Stimulated activated CD8-positive, alpha-beta memory T cell treated with anti-CD3 and anti-CD28 coated beads, Interleukin-15, amount 100 ng/mL, for 48 hours (primary cell): ENCODE data around the gene KIAA1549.
"Not testable (repeated sequence)": the region's sequence is repeated elsewhere in the genome, so short reads cannot be mapped to it uniquely, and the experiment has no call there.

Experiments used
- DNase-seq, 2 donors: peaks; one replicate each; pipeline ENCODE4 v3.0.0-alpha.2; 2020; ENCODE audit warnings: low read depth in 2 of 2

The KIAA1549 gene

GRCh38 chr7:138944592-138944991, 36.6 kb downstream of the KIAA1549 start:
- no peak for DNase-seq

- no peak for DNase-seq
These were observed 38.1 kb downstream of the KIAA1549 start for GRCh38 chr7:138943061-138943460.

GRCh38 chr7:138941545-138941944, 39.6 kb downstream of the KIAA1549 start:
- DNase-seq, result no peak

- not testable (repeated sequence) for DNase-seq
These were observed 40.6 kb downstream of the KIAA1549 start for GRCh38 chr7:138940602-138941001.

- DNase-seq, result no peak
These were observed 43.7 kb downstream of the KIAA1549 start for GRCh38 chr7:138937484-138937883.

GRCh38 chr7:138935465-138936011, 45.7 kb downstream of the KIAA1549 start:
- no peak for DNase-seq

- no peak for DNase-seq
These were observed 46.3 kb downstream of the KIAA1549 start for GRCh38 chr7:138934861-138935260.

- no peak for DNase-seq
These were observed 46.8 kb downstream of the KIAA1549 start for GRCh38 chr7:138934367-138934766.

- no peak for DNase-seq
These were observed 48.3 kb downstream of the KIAA1549 start for GRCh38 chr7:138932870-138933269.

GRCh38 chr7:138932427-138932826, 48.8 kb downstream of the KIAA1549 start:
- no peak for DNase-seq

GRCh38 chr7:138929969-138930368, 51.2 kb downstream of the KIAA1549 start:
- DNase-seq, result no peak

- no peak for DNase-seq
These were observed 55.0 kb downstream of the KIAA1549 start for GRCh38 chr7:138926241-138926612.

GRCh38 chr7:138924501-138925225, 56.5 kb downstream of the KIAA1549 start:
- no peak for DNase-seq

- no peak for DNase-seq
These were observed 59.9 kb downstream of the KIAA1549 start for GRCh38 chr7:138921277-138921676.

- no peak for DNase-seq
These were observed 61.3 kb downstream of the KIAA1549 start for GRCh38 chr7:138919911-138920310.

- no peak for DNase-seq
These were observed 62.0 kb downstream of the KIAA1549 start for GRCh38 chr7:138919216-138919615.

GRCh38 chr7:138918756-138919155, 62.4 kb downstream of the KIAA1549 start:
- DNase-seq, result no peak

GRCh38 chr7:138918176-138918575, 63.0 kb downstream of the KIAA1549 start:
- DNase-seq, result no peak

GRCh38 chr7:138917771-138918170, 63.4 kb downstream of the KIAA1549 start:
- no peak for DNase-seq

GRCh38 chr7:138916731-138917130, 64.5 kb downstream of the KIAA1549 start:
- no peak for DNase-seq

- no peak for DNase-seq
These were observed 64.9 kb downstream of the KIAA1549 start for GRCh38 chr7:138916275-138916674.

GRCh38 chr7:138913783-138914182, 67.4 kb downstream of the KIAA1549 start:
- no peak for DNase-seq

- DNase-seq, result no peak
These were observed 70.2 kb downstream of the KIAA1549 start for GRCh38 chr7:138911007-138911406.

GRCh38 chr7:138907850-138908249, 73.3 kb downstream of the KIAA1549 start:
- no peak for DNase-seq
